Measurements from ENCODE around the gene REX1BD. TPM values are rescaled to one million over a fixed set of nuclear protein-coding genes. Genes with fewer than 3 reads are reported as not detected.

REX1BD gene
- total and polyA plus RNA-seq, 2 donors: 18.9 to 103 TPM

- no peak for DNase-seq (ENCODE audit: extremely low spot score)
- Histone ChIP-seq H3K4me1 (ENCODE audit: insufficient read depth) (peaks cover 4% of the 10 kb centered on the region), H3K4me3 (ENCODE audit: low read depth, low read length) (no peak overlapping the region), H3K27ac (ENCODE audit: low read depth) (no peak overlapping the region), H3K36me3 (ENCODE audit: insufficient read depth) (no peaks in the 10 kb centered on the region)
- WGBS: 9% methylated on average over 45 of the region's 45 CpGs
These were observed 22.1 kb downstream of the REX1BD start for GRCh38 chr19:18610556-18611326.

- Histone ChIP-seq H3K27ac (ENCODE audit: low read depth) (no peak overlapping the region), H3K4me1 (ENCODE audit: insufficient read depth) (peaks cover 4% of the 10 kb centered on the region), H3K36me3 (ENCODE audit: insufficient read depth) (no peaks in the 10 kb centered on the region), H3K4me3 (ENCODE audit: low read depth, low read length) (no peak overlapping the region)
- DNase-seq (ENCODE audit: extremely low spot score): no peak
- WGBS: 2% methylated on average over 62 of the region's 62 CpGs
These were observed 22.9 kb downstream of the REX1BD start for GRCh38 chr19:18611327-18612050.

GRCh38 chr19:18612051-18612771 lies 23.6 kb downstream of the REX1BD start:
- peak overlapping the region; percentile 41 for H3K4me3 ChIP-seq (ENCODE audit: low read depth, low read length)

GRCh38 chr19:18612772-18613588 lies 24.4 kb downstream of the REX1BD start, which contains the start of gene TMEM59L:
TSS of gene TMEM59L (plus strand) at chr19:18612870. CDS start at chr19:18612959, 89 bp downstream.
- no peak for DNase-seq (ENCODE audit: extremely low spot score)
- Histone ChIP-seq H3K4me1 (ENCODE audit: insufficient read depth) (peaks cover 2% of the 10 kb centered on the region), H3K27ac (ENCODE audit: low read depth) (no peak within 1 kb of the TSS), H3K4me3 (ENCODE audit: low read depth, low read length) (peak within 1 kb of the TSS; percentile 41), H3K36me3 (ENCODE audit: insufficient read depth) (no peaks in the 10 kb centered on the region)
- 2% methylated on average over 70 of the region's 70 CpGs for WGBS

More at GRCh38 chr19:18612051-18612771, 23.6 kb downstream of the REX1BD start:
- H3K36me3 ChIP-seq (ENCODE audit: insufficient read depth): no peaks in the 10 kb centered on the region
- no peak overlapping the region for H3K27ac ChIP-seq (ENCODE audit: low read depth)
- DNase-seq (ENCODE audit: extremely low spot score): no peak
- 2% methylated on average over 30 of the region's 30 CpGs for WGBS
- H3K4me1 ChIP-seq (ENCODE audit: insufficient read depth): peaks cover 4% of the 10 kb centered on the region

GRCh38 chr19:18613589-18614234 lies 25.1 kb downstream of the REX1BD start:
- Histone ChIP-seq H3K27ac (ENCODE audit: low read depth) (no peak overlapping the region), H3K4me3 (ENCODE audit: low read depth, low read length) (no peak overlapping the region), H3K36me3 (ENCODE audit: insufficient read depth) (no peaks in the 10 kb centered on the region), H3K4me1 (ENCODE audit: insufficient read depth) (peaks cover 2% of the 10 kb centered on the region)
- DNase-seq (ENCODE audit: extremely low spot score): no peak
- WGBS: 44% methylated on average over 23 of the region's 23 CpGs

- Histone ChIP-seq H3K36me3 (ENCODE audit: insufficient read depth) (no peaks in the 10 kb centered on the region), H3K4me3 (ENCODE audit: low read depth, low read length) (no peak overlapping the region), H3K4me1 (ENCODE audit: insufficient read depth) (peaks cover 2% of the 10 kb centered on the region), H3K27ac (ENCODE audit: low read depth) (no peak overlapping the region)
- WGBS: 92% methylated on average over 3 of the region's 3 CpGs
- DNase-seq (ENCODE audit: extremely low spot score): no peak
These were observed 27.4 kb downstream of the REX1BD start for GRCh38 chr19:18616023-18616422.

- Histone ChIP-seq H3K4me3 (ENCODE audit: low read depth, low read length) (no peak overlapping the region), H3K27ac (ENCODE audit: low read depth) (no peak overlapping the region), H3K4me1 (ENCODE audit: insufficient read depth) (no peaks in the 10 kb centered on the region), H3K36me3 (ENCODE audit: insufficient read depth) (no peaks in the 10 kb centered on the region)
- no peak for DNase-seq (ENCODE audit: extremely low spot score)
These were observed 29.0 kb downstream of the REX1BD start for GRCh38 chr19:18617562-18617961.

GRCh38 chr19:18618236-18618635 lies 29.6 kb downstream of the REX1BD start:
- no peak overlapping the region for H3K4me3 ChIP-seq (ENCODE audit: low read depth, low read length)

GRCh38 chr19:18620311-18620710 lies 31.7 kb downstream of the REX1BD start:
- DNase-seq (ENCODE audit: extremely low spot score): no peak
- Histone ChIP-seq H3K36me3 (ENCODE audit: insufficient read depth) (no peaks in the 10 kb centered on the region), H3K4me1 (ENCODE audit: insufficient read depth) (no peaks in the 10 kb centered on the region), H3K4me3 (ENCODE audit: low read depth, low read length) (no peak overlapping the region), H3K27ac (ENCODE audit: low read depth) (no peak overlapping the region)
- WGBS: 88% methylated on average over 10 of the region's 10 CpGs

More at GRCh38 chr19:18618236-18618635, 29.6 kb downstream of the REX1BD start:
- DNase-seq (ENCODE audit: extremely low spot score): no peak
- 95% methylated on average over 13 of the region's 13 CpGs for WGBS
- Histone ChIP-seq H3K27ac (ENCODE audit: low read depth) (no peak overlapping the region), H3K36me3 (ENCODE audit: insufficient read depth) (no peaks in the 10 kb centered on the region), H3K4me1 (ENCODE audit: insufficient read depth) (no peaks in the 10 kb centered on the region)

GRCh38 chr19:18620902-18621301 lies 32.3 kb downstream of the REX1BD start:
- 80% methylated on average over 7 of the region's 7 CpGs for WGBS
- no peaks in the 10 kb centered on the region for H3K36me3 ChIP-seq (ENCODE audit: insufficient read depth)

GRCh38 chr19:18626906-18627305 lies 38.3 kb downstream of the REX1BD start:
- Histone ChIP-seq H3K4me3 (ENCODE audit: low read depth, low read length) (no peak overlapping the region), H3K27ac (ENCODE audit: low read depth) (no peak overlapping the region), H3K36me3 (ENCODE audit: insufficient read depth) (no peaks in the 10 kb centered on the region), H3K4me1 (ENCODE audit: insufficient read depth) (no peaks in the 10 kb centered on the region)
- no peak for DNase-seq (ENCODE audit: extremely low spot score)
- 62% methylated on average over 2 of the region's 2 CpGs for WGBS

More at GRCh38 chr19:18620902-18621301, 32.3 kb downstream of the REX1BD start:
- DNase-seq (ENCODE audit: extremely low spot score): no peak
- H3K4me1 ChIP-seq (ENCODE audit: insufficient read depth): no peaks in the 10 kb centered on the region
- no peak overlapping the region for H3K4me3 ChIP-seq (ENCODE audit: low read depth, low read length)
- no peak overlapping the region for H3K27ac ChIP-seq (ENCODE audit: low read depth)

- no peaks in the 10 kb centered on the region for H3K36me3 ChIP-seq (ENCODE audit: insufficient read depth)
- WGBS: 59% methylated on average over 15 of the region's 15 CpGs
- no peaks in the 10 kb centered on the region for H3K4me1 ChIP-seq (ENCODE audit: insufficient read depth)
- no peak overlapping the region for H3K4me3 ChIP-seq (ENCODE audit: low read depth, low read length)
- no peak overlapping the region for H3K27ac ChIP-seq (ENCODE audit: low read depth)
- DNase-seq (ENCODE audit: extremely low spot score): no peak
These were observed 40.8 kb downstream of the REX1BD start for GRCh38 chr19:18629166-18630088.

All from urinary bladder (tissue), 4 donors.